GM06990 (cell line): ENCODE measurements around the gene ZFP62.

Experiments used
- DNase-seq: peaks from one replicate; pipeline ENCODE4 v3.0.0-alpha.2; 2011; ENCODE audit not compliant: insufficient read length; ENCODE audit errors: extremely low read depth
- H3K27me3 ChIP-seq: replicated peaks from 2 replicates; pipeline ENCODE4 v1.6.0; 2011; ENCODE audit warnings: low read length; ENCODE audit not compliant: control insufficient read depth, insufficient read depth
- H3K36me3 ChIP-seq: 2 replicates; pipeline ENCODE4 v1.5.1; 2011; ENCODE audit warnings: low read length; ENCODE audit not compliant: control insufficient read depth, insufficient read depth
- H3K4me3 ChIP-seq: replicated peaks from 2 replicates; pipeline ENCODE4 v1.5.1; 2011; ENCODE audit warnings: low read depth, mild to moderate bottlenecking, control low read depth, low read length
- CTCF ChIP-seq: IDR thresholded peaks from 2 replicates; pipeline ENCODE4 v1.5.1; 2011; ENCODE audit warnings: low read length, control low read depth, mild to moderate bottlenecking, inconsistent platforms; ENCODE audit not compliant: insufficient read depth, poor library complexity, severe bottlenecking

ZFP62 gene

GRCh38 chr5:180860887-180861822 is at the start of gene ZFP62:
TSS of gene ZFP62 (minus strand) at chr5:180861276. CDS start at chr5:180861219, 57 bp downstream.
- peak within 1 kb of the TSS; percentile 98 for H3K4me3 ChIP-seq

DNA sequence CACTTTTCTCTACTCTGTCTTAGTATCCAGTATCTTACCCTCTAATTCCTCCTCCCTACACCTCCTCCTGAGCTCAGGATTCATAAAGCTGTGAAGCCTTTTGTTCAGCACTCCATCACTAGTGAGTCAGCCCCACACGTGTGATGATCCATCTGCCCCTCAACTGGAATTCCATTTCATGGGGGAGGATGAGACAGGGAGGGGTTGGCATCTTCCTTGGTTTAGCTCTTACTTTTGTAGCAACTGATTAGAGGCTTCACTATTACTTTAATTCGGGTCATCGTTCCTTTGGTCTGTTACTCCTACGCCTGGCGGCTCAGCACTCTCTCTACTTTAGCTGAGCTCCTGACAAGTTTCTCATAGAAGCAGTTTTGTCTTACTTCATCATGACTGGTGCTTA is 49.7 kb upstream of the ZFP62 start:
- no peak for TF ChIP-seq CTCF
- Histone ChIP-seq H3K27me3 (no peaks in the 10 kb centered on the region), H3K4me3 (no peak overlapping the region), H3K36me3 (no peaks in the 10 kb centered on the region)
- no peak for DNase-seq

More at GRCh38 chr5:180860887-180861822, at the start of gene ZFP62:
- DNase-seq, result peak; percentile 97
- Histone ChIP-seq H3K27me3 (no peaks in the 10 kb centered on the region), H3K36me3 (no peaks in the 10 kb centered on the region; the same call in 1 of the 2 replicates)
- no peak for TF ChIP-seq CTCF

GRCh38 chr5:180910182-180910581 is 49.1 kb upstream of the ZFP62 start:
- no peaks in the 10 kb centered on the region for H3K27me3 ChIP-seq
- TF ChIP-seq CTCF, result no peak
- no peaks in the 10 kb centered on the region for H3K36me3 ChIP-seq
- no peak overlapping the region for H3K4me3 ChIP-seq
- no peak for DNase-seq

- DNase-seq, result no peak
- no peak for TF ChIP-seq CTCF
Observed at GRCh38 chr5:180909782-180910181, 48.7 kb upstream of the ZFP62 start.

DNA sequence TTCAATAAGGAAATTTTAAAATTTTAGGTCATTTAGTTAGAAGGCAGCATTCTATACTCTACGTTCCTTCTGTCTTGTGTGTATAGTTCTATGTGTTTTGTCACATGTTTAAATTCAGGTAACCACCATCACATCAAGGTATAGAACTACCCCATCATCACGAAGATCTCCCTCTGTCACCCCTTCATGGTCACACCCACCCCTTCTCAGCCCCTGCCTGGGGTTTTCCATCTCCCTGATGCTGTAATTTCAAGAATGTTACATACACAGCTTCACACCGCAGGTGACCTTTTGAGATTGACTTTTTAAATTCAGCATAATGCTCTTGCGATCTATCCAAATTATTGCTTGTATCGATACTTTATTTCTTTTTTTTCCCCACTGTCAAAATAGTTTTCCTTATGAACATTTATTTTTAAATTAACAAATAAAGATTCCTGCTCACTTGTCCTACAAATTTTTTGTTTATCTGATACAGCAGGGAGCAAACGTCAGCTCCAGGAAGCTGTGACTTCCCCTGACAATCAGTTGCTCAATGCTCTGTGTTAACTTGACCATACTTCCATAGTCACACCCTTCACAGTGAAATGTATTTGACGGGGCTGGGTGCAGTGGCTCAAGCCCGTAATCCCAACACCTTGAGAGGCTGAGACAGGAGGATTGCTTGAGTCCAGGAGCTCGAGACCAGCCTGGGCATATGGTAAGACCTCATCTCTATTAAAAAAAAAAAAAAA is 48.1 kb upstream of the ZFP62 start:
- H3K27me3 ChIP-seq, result no peaks in the 10 kb centered on the region
- no peak for DNase-seq
- no peak overlapping the region for H3K4me3 ChIP-seq
- H3K36me3 ChIP-seq, result no peaks in the 10 kb centered on the region
- TF ChIP-seq CTCF, result no peak

More at GRCh38 chr5:180909782-180910181, 48.7 kb upstream of the ZFP62 start:
- Histone ChIP-seq H3K27me3 (no peaks in the 10 kb centered on the region), H3K36me3 (no peaks in the 10 kb centered on the region), H3K4me3 (no peak overlapping the region)
